Lung microvascular endothelial cell (primary cell): Measurements from ENCODE around the gene TTLL4. TPM values are rescaled to one million over a fixed set of nuclear protein-coding genes. Genes with fewer than 3 reads are reported as not detected.
"Not testable (repeated sequence)": the region's sequence is repeated elsewhere in the genome, so short reads cannot be mapped to it uniquely, and the experiment has no call there.

Experiments used
- DNase-seq, 2 donors: peaks; one replicate each; pipeline versions ENCODE4 v3.0.0 to v3.0.0-alpha.2; 2010; ENCODE audit warnings: low read depth in 2 of 2
- total RNA-seq: library from RNA; depleted of rRNA; stranded (reverse); fragments of >200 nt; gene quantifications from 2 replicates; pipeline ENCODE4 v1.2.1, GENCODE V29; 2014

The TTLL4 gene
- total RNA-seq, 1 donor from 2014 or later: 5.8 TPM

GRCh38 chr2:218743068-218743467, 32.4 kb downstream of the TTLL4 start:
- no peak for DNase-seq

- DNase-seq: peak in 1 of 2 donors; percentile 32
These were observed 34.0 kb downstream of the TTLL4 start for GRCh38 chr2:218744615-218745014.

- no peak for DNase-seq
These were observed 34.5 kb downstream of the TTLL4 start for GRCh38 chr2:218745160-218745558.

- DNase-seq: peak in 1 of 2 donors; percentile 67
These were observed 35.2 kb downstream of the TTLL4 start for GRCh38 chr2:218745559-218746469.

- no peak for DNase-seq
These were observed 35.8 kb downstream of the TTLL4 start for GRCh38 chr2:218746470-218746795.

GRCh38 chr2:218746960-218747359, 36.3 kb downstream of the TTLL4 start:
- no peak for DNase-seq

GRCh38 chr2:218748741-218749441, 38.3 kb downstream of the TTLL4 start:
- no peak for DNase-seq

GRCh38 chr2:218754201-218754600, 43.6 kb downstream of the TTLL4 start:
- DNase-seq: no peak

GRCh38 chr2:218754781-218755180, 44.1 kb downstream of the TTLL4 start:
- DNase-seq: no peak

GRCh38 chr2:218755198-218755566, 44.5 kb downstream of the TTLL4 start:
- no peak for DNase-seq

GRCh38 chr2:218755567-218756404, 45.2 kb downstream of the TTLL4 start:
- no peak for DNase-seq

GRCh38 chr2:218756599-218757377, 46.2 kb downstream of the TTLL4 start:
- DNase-seq: no peak

- no peak for DNase-seq
These were observed 51.2 kb downstream of the TTLL4 start for GRCh38 chr2:218761795-218762194.

GRCh38 chr2:218772759-218773158, 62.1 kb downstream of the TTLL4 start:
- not testable (repeated sequence) for DNase-seq

GRCh38 chr2:218773881-218774280, 63.2 kb downstream of the TTLL4 start:
- no peak for DNase-seq

- DNase-seq: no peak
These were observed 65.9 kb downstream of the TTLL4 start for GRCh38 chr2:218776488-218776887.

GRCh38 chr2:218777276-218777990, 66.8 kb downstream of the TTLL4 start:
- DNase-seq: no peak

- no peak for DNase-seq
These were observed 69.4 kb downstream of the TTLL4 start for GRCh38 chr2:218780046-218780445.

- no peak for DNase-seq
These were observed 70.4 kb downstream of the TTLL4 start for GRCh38 chr2:218780851-218781690.
